D721Med (cell line): ENCODE results near the gene C13orf46.

Source experiments
- DNase-seq: peaks from one replicate; pipeline ENCODE4 v3.0.0; 2011; ENCODE audit warnings: low spot score; ENCODE audit not compliant: insufficient read length
- FAIRE-seq: peaks from 2 replicates; lab custom pipeline; 2011; peaks lifted over from hg19 to GRCh38; lab: Jason Lieb, UNC
- CTCF ChIP-seq: IDR thresholded peaks from 2 replicates; pipeline ENCODE4 v1.5.1; 2012; ENCODE audit warnings: mild to moderate bottlenecking, control low read depth; ENCODE audit not compliant: insufficient read depth; ENCODE audit errors: missing control alignments

Gene C13orf46

GRCh38 chr13:114001331-114002008 is 27.6 kb upstream of the C13orf46 start:
- DNase-seq (no peak), FAIRE-seq (no peak)
- no peak for TF ChIP-seq CTCF

- no peak for TF ChIP-seq CTCF
- DNase-seq (no peak), FAIRE-seq (no peak)
Measured at GRCh38 chr13:114000151-114001040, 26.5 kb upstream of the C13orf46 start.

GRCh38 chr13:113999618-113999910 is 25.7 kb upstream of the C13orf46 start:
- no peak for TF ChIP-seq CTCF
- no peak for DNase-seq
- no peak for FAIRE-seq

GRCh38 chr13:113998781-113999617 is 25.1 kb upstream of the C13orf46 start:
- TF ChIP-seq CTCF, result no peak
- FAIRE-seq (no peak), DNase-seq (no peak)

- DNase-seq (no peak), FAIRE-seq (no peak)
Measured at GRCh38 chr13:113997845-113998751, 24.2 kb upstream of the C13orf46 start.

More at GRCh38 chr13:113997845-113998751, 24.2 kb upstream of the C13orf46 start:
- no peak for TF ChIP-seq CTCF
